GM12878 (cell line): ENCODE measurements around the gene GRIK4.

Experiments used
- EP300 ChIP-seq, 2 experiments: fragments of 150-350 bp in 1 of 2; IDR thresholded peaks; 2 replicates each; pipeline ENCODE4 v1.6.1; 2011 to 2012; ENCODE audit warnings: low read depth in 2 of 2, low read length in 2 of 2, borderline replicate concordance in 1 of 2, improper control_type of control experiment in 1 of 2, inconsistent platforms in 1 of 2; ENCODE audit not compliant: control insufficient read depth in 1 of 2
- ESRRA ChIP-seq: IDR thresholded peaks from 2 replicates; pipeline ENCODE4 v1.6.1; 2012; ENCODE audit warnings: mild to moderate bottlenecking, low read length, improper control_type of control experiment
- FOXK2 ChIP-seq: fragments of 450-650 bp; IDR thresholded peaks from 2 replicates; pipeline ENCODE4 v1.6.1; 2017; ENCODE audit warnings: mild to moderate bottlenecking, moderate library complexity
- GABPA ChIP-seq: IDR thresholded peaks from 2 replicates; pipeline ENCODE4 v1.6.1; 2014; ENCODE audit warnings: antibody characterized with exemption, low read depth, mild to moderate bottlenecking, inconsistent platforms
- PAX5 ChIP-seq: IDR thresholded peaks from 2 replicates; pipeline ENCODE4 v1.6.1; 2011; ENCODE audit warnings: low read depth, low read length, borderline replicate concordance
- POLR2A ChIP-seq: IDR thresholded peaks from 2 replicates; pipeline ENCODE4 v1.6.1; 2011; ENCODE audit warnings: low read depth, mild to moderate bottlenecking, low read length
- POLR2AphosphoS5 ChIP-seq: IDR thresholded peaks from 2 replicates; pipeline ENCODE4 v1.6.1; 2011; ENCODE audit warnings: mild to moderate bottlenecking, low read length, inconsistent platforms
- RAD51 ChIP-seq: fragments of 450-650 bp; IDR thresholded peaks from 2 replicates; pipeline ENCODE4 v1.6.1; 2016; ENCODE audit warnings: moderate library complexity, mild to moderate bottlenecking, inconsistent platforms
- SREBF2 ChIP-seq: IDR thresholded peaks from 2 replicates; pipeline ENCODE4 v1.6.1; 2012; ENCODE audit warnings: mild to moderate bottlenecking, low read length
- TCF12 ChIP-seq: IDR thresholded peaks from 2 replicates; pipeline ENCODE4 v1.6.1; 2011; ENCODE audit warnings: low read depth, mild to moderate bottlenecking, low read length
- YY1 ChIP-seq: IDR thresholded peaks from 2 replicates; pipeline ENCODE4 v1.6.1; 2011; ENCODE audit warnings: low read depth, mild to moderate bottlenecking, low read length
- TF ChIP-seq, protein P1 (sequence below), 3 experiments: IDR thresholded peaks in 2 of 3; conservative IDR thresholded peaks in 1 of 3; 2 replicates each; pipeline ENCODE4 v1.5.1; 2011; ENCODE audit warnings: low read depth in 3 of 3, low read length in 3 of 3, mild to moderate bottlenecking in 3 of 3, control low read depth in 2 of 3, moderate library complexity in 2 of 3, inconsistent platforms in 1 of 3, mixed read lengths in 1 of 3; ENCODE audit not compliant: control insufficient read depth in 2 of 3, insufficient read depth in 1 of 3; ENCODE audit errors: extremely low read depth in 1 of 3
- TF ChIP-seq, protein P2 (sequence below): IDR thresholded peaks from 2 replicates; pipeline ENCODE4 v1.6.1; 2012; ENCODE audit warnings: low read length, inconsistent platforms

DNA sequence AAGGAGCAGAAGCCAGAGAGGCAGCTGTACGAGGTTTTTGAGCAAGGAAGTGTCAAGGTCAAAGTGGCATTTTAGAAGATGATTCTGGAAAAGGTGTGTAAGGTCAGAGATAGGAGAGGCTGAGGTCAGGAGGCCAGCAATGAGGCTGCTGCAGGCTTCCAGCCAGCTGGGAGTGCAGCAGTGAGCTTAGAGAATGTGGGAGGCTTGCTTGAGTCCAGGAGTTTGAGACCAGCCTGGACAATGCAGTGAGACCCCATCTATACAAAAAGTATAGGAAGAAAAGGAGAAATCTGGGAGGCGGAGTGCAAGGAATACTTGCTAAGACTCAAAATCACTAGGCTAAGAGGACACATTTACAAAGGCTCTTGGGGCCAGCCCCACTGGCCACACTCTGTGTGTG is 96.5 kb downstream of the GRIK4 start:
- TF ChIP-seq, protein P1, sequence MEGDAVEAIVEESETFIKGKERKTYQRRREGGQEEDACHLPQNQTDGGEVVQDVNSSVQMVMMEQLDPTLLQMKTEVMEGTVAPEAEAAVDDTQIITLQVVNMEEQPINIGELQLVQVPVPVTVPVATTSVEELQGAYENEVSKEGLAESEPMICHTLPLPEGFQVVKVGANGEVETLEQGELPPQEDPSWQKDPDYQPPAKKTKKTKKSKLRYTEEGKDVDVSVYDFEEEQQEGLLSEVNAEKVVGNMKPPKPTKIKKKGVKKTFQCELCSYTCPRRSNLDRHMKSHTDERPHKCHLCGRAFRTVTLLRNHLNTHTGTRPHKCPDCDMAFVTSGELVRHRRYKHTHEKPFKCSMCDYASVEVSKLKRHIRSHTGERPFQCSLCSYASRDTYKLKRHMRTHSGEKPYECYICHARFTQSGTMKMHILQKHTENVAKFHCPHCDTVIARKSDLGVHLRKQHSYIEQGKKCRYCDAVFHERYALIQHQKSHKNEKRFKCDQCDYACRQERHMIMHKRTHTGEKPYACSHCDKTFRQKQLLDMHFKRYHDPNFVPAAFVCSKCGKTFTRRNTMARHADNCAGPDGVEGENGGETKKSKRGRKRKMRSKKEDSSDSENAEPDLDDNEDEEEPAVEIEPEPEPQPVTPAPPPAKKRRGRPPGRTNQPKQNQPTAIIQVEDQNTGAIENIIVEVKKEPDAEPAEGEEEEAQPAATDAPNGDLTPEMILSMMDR (IDR thresholded peaks at IDR 0.05 in 2 of 3, conservative IDR thresholded peaks at IDR 0.05 in 1 of 3; ENCODE audit: control insufficient read depth in 2 of 3, extremely low read depth in 1 of 3, insufficient read depth in 1 of 3, low read depth in 3 of 3, low read length in 3 of 3), result no peak
- TF ChIP-seq, protein P2, sequence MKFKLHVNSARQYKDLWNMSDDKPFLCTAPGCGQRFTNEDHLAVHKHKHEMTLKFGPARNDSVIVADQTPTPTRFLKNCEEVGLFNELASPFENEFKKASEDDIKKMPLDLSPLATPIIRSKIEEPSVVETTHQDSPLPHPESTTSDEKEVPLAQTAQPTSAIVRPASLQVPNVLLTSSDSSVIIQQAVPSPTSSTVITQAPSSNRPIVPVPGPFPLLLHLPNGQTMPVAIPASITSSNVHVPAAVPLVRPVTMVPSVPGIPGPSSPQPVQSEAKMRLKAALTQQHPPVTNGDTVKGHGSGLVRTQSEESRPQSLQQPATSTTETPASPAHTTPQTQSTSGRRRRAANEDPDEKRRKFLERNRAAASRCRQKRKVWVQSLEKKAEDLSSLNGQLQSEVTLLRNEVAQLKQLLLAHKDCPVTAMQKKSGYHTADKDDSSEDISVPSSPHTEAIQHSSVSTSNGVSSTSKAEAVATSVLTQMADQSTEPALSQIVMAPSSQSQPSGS, result no peak
- TF ChIP-seq RAD51, result no peak
- no peak for TF ChIP-seq TCF12
- TF ChIP-seq POLR2A, result no peak
- TF ChIP-seq GABPA, result no peak
- no peak for TF ChIP-seq FOXK2
- TF ChIP-seq SREBF2, result no peak
- TF ChIP-seq EP300 (IDR thresholded peaks at IDR 0.05; ENCODE audit: borderline replicate concordance in 1 of 2, control insufficient read depth in 1 of 2, low read depth in 2 of 2, low read length in 2 of 2), result no peak
- no peak for TF ChIP-seq YY1
- TF ChIP-seq ESRRA, result no peak
- TF ChIP-seq POLR2AphosphoS5, result no peak
- no peak for TF ChIP-seq PAX5
